VCaP (cell line): Measurements from ENCODE around the gene BICDL1.

Experiments
- H3K27ac ChIP-seq: fragments of 450-650 bp; 2 replicates; pipeline ENCODE4 v1.5.1; 2017
- CTCF ChIP-seq: fragments of 450-650 bp; conservative IDR thresholded peaks from 2 replicates; pipeline ENCODE4 v1.5.1; 2017; ENCODE audit warnings: mild to moderate bottlenecking, moderate library complexity

BICDL1 gene

GRCh38 chr12:120121766-120122293 lies 132.8 kb downstream of the BICDL1 start:
- TF ChIP-seq CTCF = no peak
- no peak overlapping the region for H3K27ac ChIP-seq

- TF ChIP-seq CTCF = no peak
- H3K27ac ChIP-seq = no peak overlapping the region
These were observed 136.0 kb downstream of the BICDL1 start for GRCh38 chr12:120125029-120125428.

DNA sequence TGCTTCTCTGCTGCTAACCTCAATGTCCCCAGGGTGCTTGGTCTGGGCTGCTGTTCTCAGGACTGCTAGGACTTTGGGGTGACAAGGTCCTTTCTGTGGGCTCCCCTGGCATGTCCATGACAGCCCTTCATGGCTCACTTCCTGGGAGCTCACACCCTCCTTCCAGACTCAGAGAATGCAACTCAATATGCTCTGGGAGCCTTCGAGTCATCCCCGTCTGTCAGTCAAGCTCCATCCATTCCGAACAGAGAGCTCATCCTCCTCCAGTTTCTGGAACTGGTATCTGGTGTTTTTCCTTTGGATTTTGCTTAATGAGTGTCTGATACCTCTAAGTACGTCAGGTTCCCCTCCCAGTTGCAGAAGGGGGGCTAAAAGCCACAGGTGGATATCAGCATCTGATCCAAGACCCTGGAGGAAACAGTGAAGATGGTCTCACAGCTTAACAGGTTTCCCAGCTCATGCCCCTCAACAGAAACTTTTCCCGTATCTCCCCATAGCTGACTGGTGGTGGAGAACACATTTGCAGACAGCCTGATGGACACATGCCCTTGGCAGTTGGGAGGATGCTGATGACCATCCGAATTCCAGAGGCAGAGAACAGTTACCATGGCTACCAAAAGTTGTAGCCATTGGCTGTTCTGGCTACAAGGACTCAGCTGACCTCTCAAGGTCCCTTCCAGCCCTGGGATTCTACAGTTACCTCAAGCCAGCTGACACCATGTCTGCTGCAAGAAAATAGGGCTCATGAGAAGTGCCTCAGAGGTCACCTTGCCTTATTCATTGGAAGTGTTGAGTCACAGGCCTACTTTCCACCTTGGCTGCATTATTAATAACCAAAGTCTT lies 137.0 kb downstream of the BICDL1 start:
- TF ChIP-seq CTCF = no peak
- H3K27ac ChIP-seq = no peak overlapping the region

GRCh38 chr12:120126635-120127005 lies 137.6 kb downstream of the BICDL1 start:
- no peak for TF ChIP-seq CTCF

DNA sequence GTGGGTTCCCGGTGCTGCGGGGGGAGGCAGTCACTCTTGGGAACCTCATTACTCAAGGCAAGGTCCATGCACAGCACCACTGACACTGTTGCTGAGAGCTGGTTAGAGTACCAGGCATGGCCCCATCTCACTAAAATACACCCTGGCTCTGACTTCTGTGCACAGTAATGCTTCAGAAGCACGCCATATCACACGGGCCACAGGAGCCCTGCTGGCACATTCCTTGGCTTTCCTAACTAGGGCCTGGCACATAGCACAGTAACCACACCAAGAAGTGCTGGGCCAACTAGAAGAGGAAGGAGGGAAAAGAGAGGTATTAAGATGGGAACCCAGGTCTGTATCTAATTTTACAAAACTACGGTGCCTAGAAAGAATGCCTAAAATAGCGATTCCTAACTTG lies 141.0 kb downstream of the BICDL1 start:
- H3K27ac ChIP-seq = no peak overlapping the region
- TF ChIP-seq CTCF = no peak

More at GRCh38 chr12:120126635-120127005, 137.6 kb downstream of the BICDL1 start:
- H3K27ac ChIP-seq = no peak overlapping the region

- no peak for TF ChIP-seq CTCF
- H3K27ac ChIP-seq = peak overlapping the region; percentile 58
These were observed 142.1 kb downstream of the BICDL1 start for GRCh38 chr12:120131116-120131515.

GRCh38 chr12:120132054-120132836 lies 143.2 kb downstream of the BICDL1 start:
- peak overlapping the region; percentile 58 for H3K27ac ChIP-seq
- no peak for TF ChIP-seq CTCF
